NCI-H345 (cell line): ENCODE data around the gene MYO3A.

Experiments used
- DNase-seq: peaks from one replicate; lab custom pipeline; 2025; lab: John Stamatoyannopoulos, UW

The MYO3A gene, protein sequence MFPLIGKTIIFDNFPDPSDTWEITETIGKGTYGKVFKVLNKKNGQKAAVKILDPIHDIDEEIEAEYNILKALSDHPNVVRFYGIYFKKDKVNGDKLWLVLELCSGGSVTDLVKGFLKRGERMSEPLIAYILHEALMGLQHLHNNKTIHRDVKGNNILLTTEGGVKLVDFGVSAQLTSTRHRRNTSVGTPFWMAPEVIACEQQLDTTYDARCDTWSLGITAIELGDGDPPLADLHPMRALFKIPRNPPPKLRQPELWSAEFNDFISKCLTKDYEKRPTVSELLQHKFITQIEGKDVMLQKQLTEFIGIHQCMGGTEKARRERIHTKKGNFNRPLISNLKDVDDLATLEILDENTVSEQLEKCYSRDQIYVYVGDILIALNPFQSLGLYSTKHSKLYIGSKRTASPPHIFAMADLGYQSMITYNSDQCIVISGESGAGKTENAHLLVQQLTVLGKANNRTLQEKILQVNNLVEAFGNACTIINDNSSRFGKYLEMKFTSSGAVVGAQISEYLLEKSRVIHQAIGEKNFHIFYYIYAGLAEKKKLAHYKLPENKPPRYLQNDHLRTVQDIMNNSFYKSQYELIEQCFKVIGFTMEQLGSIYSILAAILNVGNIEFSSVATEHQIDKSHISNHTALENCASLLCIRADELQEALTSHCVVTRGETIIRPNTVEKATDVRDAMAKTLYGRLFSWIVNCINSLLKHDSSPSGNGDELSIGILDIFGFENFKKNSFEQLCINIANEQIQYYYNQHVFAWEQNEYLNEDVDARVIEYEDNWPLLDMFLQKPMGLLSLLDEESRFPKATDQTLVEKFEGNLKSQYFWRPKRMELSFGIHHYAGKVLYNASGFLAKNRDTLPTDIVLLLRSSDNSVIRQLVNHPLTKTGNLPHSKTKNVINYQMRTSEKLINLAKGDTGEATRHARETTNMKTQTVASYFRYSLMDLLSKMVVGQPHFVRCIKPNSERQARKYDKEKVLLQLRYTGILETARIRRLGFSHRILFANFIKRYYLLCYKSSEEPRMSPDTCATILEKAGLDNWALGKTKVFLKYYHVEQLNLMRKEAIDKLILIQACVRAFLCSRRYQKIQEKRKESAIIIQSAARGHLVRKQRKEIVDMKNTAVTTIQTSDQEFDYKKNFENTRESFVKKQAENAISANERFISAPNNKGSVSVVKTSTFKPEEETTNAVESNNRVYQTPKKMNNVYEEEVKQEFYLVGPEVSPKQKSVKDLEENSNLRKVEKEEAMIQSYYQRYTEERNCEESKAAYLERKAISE (N-terminal part only)

DNA sequence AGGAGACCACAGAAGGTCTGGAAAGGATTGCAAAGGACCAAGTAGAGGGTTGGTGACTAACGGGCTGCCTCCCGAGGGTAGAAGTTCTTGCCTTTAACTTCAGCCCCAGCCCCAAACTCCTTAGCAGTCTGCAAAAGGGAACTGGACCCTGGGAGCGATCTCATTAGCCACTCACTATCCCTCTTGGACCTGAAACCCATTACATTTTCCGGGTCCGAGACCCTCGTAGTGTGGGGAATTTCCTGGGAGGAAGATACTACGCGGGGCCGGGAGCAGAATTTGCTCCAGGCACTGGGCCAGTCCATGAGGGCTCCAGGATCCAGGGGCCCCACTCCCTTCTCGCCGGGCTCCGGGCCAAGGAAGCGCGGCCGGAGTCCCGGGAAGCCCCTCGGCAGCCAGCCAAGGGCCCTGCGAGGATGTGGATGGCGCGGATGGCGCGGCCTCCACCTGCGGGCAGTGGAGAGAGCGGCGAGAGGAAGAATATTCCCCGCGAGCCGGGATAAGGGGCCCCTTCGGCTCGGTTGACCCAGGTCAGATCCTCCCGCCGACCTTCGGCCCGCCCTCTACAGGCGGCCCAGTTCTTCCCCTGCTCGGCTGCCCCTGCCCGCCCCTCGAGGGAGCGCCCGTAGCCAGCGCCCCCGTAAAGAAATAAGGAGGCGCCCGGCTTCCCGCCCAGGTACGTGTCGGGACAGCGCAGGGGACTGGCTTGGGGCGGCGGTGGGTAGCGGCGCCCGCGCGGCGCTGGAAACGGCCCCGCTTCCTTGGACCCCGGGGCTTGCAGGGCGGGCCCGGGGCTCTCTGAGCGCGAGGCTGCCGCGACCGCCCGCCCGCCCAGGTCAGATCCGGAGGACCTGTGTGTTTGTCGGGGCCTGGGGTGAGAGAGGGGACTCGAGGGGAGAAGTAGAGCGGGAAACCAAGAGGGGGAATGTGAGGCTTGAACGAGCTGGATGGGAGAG is at the start of gene MYO3A:
MYO3A (plus strand) TSS at position 577 of the 956 bp plus-strand sequence. CDS start 17,882 bp downstream, outside the sequence.
- no peak for DNase-seq

DNA sequence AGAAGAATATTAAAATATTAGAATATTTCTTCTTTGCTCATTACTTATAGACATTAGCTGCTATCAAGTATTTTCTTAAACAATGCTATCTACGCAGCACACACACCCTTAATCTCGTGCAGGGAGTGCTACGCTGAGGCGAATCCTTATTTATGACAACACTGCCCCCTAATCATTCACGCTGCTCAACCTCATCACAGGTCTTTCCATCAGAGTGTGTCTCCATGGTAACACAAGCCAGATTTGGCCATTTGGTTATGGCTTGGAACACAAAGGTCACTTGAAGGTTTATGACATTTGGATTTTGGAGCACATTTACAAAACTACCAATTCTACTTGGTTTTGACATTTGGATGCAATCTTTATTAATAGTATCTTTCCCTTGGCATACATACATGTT is 45.4 kb upstream of the MYO3A start:
- no peak for DNase-seq

DNA sequence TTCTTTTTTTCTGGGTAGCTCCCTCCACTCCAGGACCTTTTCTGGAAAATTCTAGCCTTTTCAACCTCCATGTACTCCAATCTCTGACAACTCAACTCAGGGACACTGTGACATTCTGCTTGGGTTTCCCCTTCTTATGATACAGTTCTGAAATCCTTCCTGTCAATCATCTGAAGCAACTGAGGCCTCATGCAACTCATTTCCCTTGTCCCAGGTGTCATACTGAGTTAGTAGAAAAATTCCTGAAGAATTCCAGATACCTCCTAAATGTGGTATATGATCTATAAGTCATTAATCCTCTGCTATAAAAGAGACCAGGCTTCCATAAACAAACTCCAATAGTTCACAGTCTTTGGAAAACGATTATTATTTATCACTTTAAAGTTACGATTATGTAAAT is 43.0 kb upstream of the MYO3A start:
- DNase-seq, result no peak

DNA sequence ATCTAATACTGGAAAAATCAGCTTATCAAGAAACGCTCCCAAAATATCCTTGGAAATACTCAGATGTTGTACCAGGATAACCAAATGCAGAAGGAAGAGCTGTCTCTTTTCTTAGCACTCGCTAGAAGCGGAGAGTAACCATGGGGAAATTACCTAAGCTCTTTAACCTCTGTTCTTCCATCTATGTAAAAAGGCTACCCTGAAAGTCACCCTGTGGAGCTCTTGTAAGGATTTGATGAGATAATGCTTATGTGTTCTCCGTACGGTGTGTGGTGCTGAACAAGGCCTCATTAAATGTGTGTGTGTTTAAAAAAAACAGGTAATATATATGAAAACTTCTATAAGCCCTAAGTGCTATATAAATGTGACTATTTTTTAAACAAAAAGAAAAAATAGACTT is 38.2 kb upstream of the MYO3A start:
- DNase-seq, result no peak

DNA sequence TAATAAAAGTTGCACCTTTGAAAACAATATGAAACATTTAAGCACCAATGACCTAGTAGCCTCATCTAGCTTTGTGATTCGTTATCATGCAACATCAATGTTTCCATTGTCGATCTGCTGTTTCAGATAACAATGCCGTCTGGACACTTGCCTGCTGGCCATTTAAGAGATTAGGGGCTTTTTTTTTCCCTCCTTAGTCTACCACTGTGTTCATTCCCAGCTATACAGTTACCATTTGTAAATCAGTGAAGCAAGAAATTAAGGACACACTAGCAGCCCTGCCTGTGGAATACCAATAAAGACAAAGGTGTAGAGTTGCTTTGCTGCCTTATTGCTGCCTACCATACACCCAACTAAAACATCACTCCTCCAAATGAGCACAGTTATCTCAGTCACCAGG is 37.6 kb upstream of the MYO3A start:
- DNase-seq, result no peak

DNA sequence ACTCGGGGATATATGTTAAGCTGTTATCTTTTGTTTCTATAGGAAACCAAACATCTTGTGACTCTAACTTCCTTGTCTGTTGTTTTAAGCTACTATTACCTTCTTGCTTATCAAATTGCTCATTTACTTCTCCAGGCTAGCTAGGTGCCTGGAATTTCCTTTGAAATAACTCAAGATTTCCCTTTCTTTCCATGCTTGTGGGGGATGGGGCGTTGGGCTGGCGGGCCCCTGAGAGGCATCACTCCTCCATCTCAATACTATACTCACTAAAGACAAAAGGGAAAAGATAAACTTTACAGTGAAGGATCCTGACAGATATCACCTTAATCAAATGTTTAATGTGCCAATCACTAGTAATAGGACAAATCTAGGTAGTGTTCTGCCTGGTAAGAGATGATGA is 34.7 kb upstream of the MYO3A start:
- DNase-seq, result no peak

DNA sequence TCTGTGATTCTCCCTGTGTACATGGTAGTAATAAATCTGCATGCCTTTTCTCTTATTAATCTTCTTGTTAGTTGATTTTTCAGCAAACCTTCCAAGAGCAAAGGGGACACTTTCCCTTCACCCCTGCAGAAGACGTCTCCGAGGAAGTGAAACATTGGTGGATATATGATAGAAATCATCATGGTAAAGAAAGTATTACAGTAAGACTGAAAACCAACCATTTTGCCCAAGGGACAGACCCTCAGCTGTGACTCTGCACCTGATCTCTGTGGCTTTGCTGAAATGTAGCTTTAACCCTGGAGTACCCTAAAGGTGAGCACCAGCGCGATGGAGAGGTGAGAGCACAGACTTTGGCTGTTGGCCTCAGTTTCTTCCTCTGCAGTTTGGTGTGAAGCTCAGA is 32.8 kb upstream of the MYO3A start:
- DNase-seq, result no peak

DNA sequence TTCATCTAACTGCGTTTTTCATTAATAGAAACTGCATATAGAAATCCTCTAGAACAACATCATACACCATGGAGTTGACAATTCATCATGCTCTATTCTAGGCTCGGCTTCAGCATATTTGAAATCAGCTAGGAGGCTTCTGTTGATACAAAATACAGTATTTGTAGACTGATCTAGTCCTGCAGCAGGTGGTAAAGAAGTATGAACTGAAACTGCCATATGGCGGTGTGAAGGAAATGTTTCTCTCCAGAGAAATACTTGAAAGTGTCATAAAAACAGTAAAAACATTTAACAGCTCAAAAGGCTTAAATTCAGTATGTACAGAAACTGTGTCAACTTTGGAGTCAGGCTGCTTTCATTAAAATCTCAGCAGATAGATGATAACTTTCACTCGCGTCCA is 32.0 kb upstream of the MYO3A start:
- no peak for DNase-seq

DNA sequence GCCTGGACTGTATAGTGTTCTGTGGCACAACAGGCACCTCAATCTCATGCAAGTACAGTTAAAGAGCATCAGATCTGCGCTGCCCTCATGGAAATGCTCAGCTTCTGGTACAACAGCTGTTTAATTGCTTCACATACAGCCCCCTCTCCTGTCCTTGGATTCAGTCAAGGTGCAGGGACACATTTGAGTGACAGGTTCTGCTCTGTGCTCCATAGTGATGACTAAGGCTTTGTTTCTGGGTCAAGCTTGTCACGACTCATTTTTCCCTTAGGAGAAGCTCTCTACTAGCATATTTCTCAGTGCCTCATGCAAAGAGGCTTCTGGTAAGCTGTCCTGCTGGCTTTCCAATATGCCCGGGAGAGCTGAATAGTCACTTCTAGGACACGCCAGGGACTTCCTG is 26.8 kb upstream of the MYO3A start:
- DNase-seq, result no peak

DNA sequence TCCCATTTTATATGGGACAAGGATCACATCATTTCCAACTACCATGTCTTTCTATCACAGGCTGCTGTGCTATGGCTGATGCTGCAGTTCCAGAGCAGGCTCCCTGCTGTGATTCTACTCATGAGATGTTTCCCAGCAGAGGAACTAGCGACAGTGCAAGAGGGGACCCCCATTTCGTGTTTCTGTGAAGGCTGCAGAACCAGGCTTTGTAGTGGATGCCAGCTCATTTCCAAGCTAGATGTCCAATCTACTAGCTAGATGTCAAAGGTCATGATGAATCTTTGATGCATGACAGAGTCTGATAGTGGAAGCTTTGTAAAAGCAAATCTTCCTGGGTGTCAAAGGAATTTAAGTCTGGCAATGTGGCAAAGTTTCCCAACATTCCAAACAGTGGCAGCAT is 21.2 kb upstream of the MYO3A start:
- no peak for DNase-seq

DNA sequence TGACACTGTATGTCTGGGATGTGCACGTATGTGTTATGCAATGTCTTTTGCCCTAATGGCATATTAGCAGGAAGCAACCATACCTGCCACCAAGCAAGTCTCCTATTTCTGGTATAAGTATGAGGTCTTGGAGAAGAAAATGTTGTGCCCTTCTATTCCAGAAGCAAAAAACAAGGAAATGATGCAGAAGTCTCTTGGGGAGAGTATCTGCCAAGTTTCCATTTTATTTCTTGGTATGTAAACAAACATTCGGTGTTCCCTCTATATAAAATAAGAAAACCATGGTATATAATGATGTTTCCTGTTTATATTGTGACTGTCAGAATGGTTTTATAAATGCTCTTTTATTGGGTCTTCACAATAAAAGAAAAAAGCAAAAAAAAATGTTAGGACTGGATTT is 19.3 kb upstream of the MYO3A start:
- no peak for DNase-seq

DNA sequence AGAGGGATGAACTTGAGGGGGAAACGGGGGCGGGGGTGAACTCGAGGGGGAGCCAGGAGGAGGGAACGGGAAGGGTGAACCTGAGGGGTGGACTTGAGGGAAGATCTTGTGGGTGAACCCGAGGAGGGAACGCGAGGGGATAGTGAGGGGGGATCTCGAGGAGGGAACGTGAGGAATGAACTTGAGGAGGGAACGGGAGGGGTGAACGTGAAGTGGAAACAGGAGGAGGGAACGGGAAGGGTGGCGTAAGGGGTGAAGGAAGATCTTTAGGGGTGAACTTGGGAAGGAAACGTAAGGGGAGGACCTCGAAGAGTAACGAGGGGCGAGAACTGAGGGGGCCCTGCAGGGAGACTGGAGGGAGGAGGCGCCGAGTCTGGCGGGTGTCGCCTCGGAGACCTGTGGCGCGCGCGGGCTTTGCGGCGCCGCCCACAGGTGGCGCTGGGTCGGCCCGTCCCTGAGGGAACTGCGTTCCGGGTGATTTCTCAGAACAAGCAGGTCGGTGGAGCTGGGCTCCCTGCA is 651 bp downstream of the MYO3A start:
- no peak for DNase-seq

DNA sequence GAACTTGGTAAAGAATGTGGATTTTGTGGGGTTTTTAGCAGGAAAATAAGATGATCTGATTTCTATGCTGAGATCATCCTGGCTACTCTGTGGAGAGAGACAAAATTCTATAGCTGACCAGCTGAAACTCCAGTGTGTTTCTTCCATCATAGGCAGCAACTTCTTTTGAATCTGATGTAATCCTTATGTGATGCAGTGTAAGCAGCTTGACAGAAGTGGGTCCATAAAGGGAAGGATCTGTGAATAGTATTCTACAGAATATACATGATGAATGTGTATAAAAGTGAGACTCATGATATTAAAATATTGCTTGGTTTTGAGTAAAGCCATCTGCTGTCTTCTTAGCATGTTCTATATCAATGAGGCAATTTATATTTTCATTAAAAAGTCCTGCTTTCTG is 4.4 kb downstream of the MYO3A start:
- DNase-seq, result no peak

DNA sequence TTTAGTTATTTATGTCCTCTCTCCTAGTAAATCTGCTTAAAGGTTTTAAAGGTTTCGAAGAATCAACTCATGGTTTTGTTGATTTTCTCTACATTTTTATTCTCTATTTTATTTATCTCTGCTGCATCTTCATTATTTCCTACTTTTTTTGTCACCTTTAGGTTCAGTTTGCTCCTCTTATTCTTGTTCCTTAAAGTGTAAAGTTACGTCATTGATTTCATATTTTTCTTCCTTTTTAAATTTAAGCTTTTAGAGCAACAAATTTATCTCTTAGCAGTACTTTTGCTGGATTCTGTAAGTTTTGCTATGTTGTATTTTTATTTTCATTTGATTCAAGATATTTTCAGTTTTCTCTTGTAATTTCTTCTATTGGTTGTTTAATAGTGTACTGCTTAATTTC is 10.7 kb downstream of the MYO3A start:
- DNase-seq, result no peak

DNA sequence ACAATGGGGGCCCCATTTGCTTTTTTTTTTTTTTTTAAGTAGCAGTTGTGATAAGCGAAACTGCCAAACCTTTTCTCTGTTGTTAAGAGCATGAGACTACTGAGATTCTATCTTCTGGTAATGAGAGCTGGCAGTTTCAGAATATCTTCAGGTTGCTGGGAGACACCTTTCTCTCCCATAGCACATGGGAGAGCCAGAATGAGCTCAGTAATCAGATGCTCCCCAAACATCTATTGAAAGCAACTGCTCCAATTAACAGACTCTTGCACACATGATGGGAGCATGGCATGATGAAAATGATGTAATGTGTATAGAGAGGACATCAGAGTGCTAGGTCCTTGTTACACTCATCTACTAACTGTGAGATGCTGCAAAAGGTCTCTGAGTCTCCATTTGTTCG is 18.8 kb downstream of the MYO3A start:
- no peak for DNase-seq

DNA sequence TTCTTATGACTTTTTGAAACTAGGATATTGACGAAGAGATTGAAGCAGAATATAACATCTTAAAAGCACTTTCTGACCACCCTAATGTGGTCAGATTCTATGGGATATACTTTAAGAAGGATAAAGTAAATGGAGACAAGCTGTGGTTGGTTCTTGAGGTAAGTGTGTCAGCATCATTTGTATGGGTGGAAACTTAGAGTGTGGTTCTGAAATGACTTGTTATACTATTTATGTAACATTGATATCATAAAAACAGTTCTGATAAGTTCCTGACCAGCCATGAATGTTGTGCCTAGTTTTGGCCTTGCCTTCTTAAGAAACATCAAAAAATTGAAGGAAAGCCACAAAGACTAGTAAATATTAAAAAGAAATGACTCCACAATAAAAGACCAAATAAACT is 20.8 kb downstream of the MYO3A start:
- DNase-seq, result no peak

DNA sequence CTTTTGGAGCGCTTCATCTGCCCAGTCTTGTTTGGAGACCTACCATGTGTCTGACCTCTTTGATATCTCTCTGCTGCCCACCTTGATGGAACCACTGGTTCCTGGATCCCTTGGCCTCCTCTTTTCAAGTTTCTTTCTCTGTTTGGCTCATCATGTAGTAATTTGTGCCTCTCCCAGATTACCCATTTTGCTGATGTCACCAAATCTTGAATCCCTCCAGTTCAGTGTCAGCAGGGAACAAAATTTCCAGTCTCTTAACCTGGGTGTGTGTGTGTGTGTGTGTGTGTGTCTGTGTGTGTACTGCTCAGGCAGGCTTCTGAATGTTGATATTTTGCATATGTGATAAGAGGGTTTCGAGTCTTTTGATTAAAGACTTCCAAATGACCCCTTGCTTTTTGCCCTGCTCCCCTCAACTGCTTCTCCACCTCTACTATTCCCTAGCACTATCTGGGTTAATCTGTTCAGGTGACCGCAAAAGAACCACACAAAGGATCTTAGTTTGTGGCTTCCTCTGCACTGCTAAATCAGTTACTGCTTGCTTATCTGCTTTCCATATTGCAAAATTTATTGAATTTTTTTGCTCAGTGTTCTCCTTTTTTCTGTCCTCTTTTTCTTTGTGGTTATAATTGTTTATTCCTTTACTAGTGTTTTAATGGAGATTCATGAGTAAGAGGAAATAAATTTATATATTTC is 25.7 kb downstream of the MYO3A start:
- DNase-seq, result no peak

DNA sequence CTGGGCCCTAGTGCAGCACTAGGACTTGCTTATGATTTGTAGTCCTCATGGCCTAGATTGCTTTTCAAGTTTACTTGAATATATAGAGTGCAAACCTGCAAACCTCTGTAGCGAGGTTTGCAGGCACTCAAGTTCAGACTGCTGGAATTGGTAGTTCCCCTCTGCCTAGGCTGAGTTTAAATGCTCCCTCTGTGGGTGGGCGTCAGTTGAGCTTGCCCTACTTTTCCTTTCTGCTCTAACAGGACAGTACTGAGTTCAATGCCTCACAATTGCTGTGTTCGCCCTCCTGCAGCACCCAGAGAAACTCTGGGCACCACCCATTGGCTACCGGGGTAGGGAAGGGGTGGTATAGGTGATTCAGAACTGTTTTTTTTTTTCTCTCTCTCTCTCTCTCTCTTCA is 31.6 kb downstream of the MYO3A start:
- DNase-seq, result no peak

DNA sequence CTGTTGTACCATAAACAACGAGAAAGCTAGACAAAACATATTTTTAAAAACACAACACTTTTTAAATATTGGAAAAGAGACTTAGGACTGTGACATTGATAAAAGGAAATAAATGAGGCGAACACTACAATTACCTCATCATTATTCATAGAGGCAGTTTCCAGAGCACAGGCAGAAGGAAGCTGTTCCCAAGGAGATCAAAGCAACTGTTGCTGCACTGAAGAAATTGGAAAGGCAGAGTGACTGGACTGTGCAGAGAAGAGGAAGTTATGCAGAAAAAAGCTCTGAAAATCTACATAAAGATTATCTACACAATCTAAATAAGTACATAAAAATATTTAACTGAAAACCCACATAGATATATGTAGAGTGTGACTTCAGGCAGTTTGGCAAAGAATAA is 32.8 kb downstream of the MYO3A start:
- DNase-seq, result no peak

DNA sequence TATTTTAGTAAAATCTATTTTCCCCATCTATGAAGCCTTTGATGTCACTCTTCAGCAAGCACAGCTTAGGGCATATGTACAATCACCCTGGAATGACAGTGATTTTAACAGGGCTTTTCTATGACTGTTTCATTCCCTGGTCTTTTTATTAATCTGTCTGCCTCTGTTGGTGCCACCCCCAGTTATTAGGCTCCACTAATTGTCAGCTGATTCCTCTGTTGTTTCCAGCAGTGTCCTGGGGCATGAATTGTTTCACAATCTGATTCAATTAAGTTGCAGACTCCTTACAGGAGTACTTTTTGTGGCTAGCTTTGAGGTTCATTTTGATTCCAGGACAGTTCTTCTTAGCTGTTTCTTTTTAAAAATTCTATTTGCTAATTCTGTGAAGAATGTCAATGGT is 38.6 kb downstream of the MYO3A start:
- no peak for DNase-seq
